Measurements from ENCODE around the gene DHCR24. TPM values are rescaled to one million over a fixed set of nuclear protein-coding genes. Genes with fewer than 3 reads are reported as not detected.

Gene DHCR24
- total and polyA plus RNA-seq, 2 of the 13 experiments (the other 11 are each of a cell fraction or from before 2014, with no cell fraction given) = 374 to 448 TPM

GRCh38 chr1:54865238-54866073 lies 21.5 kb downstream of the DHCR24 start (continued):
- TF ChIP-seq, protein P1, sequence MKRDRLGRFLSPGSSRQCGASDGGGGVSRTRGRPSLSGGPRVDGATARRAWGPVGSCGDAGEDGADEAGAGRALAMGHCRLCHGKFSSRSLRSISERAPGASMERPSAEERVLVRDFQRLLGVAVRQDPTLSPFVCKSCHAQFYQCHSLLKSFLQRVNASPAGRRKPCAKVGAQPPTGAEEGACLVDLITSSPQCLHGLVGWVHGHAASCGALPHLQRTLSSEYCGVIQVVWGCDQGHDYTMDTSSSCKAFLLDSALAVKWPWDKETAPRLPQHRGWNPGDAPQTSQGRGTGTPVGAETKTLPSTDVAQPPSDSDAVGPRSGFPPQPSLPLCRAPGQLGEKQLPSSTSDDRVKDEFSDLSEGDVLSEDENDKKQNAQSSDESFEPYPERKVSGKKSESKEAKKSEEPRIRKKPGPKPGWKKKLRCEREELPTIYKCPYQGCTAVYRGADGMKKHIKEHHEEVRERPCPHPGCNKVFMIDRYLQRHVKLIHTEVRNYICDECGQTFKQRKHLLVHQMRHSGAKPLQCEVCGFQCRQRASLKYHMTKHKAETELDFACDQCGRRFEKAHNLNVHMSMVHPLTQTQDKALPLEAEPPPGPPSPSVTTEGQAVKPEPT (CRISPR knock-in tag; IDR thresholded peaks at IDR 0.05; ENCODE audit: low read depth) = no peak
- TF ChIP-seq GLI4 (CRISPR knock-in tag; IDR thresholded peaks at IDR 0.05; ENCODE audit: borderline replicate concordance) (no peak), ZBTB37 (CRISPR knock-in tag; IDR thresholded peaks at IDR 0.05) (no peak), NONO (IDR thresholded peaks at IDR 0.05) (no peak), NONO (CRISPR knock-in tag; conservative IDR thresholded peaks at IDR 0.05) (peak; percentile 38; the same call in 1 of the 2 replicates), ZNF543 (CRISPR knock-in tag; IDR thresholded peaks at IDR 0.05) (peak; percentile 52; the same call in 1 of the 2 replicates), ZNF232 (CRISPR knock-in tag; IDR thresholded peaks at IDR 0.05; ENCODE audit: borderline replicate concordance) (peak; percentile 75; the same call in 1 of the 2 replicates), SP140L (CRISPR knock-in tag; IDR thresholded peaks at IDR 0.05; ENCODE audit: borderline replicate concordance) (no peak), PAXIP1 (CRISPR knock-in tag; conservative IDR thresholded peaks at IDR 0.05) (peak; percentile 85), ADNP (CRISPR knock-in tag; IDR thresholded peaks at IDR 0.05) (no peak)
- TF ChIP-seq, protein P2, sequence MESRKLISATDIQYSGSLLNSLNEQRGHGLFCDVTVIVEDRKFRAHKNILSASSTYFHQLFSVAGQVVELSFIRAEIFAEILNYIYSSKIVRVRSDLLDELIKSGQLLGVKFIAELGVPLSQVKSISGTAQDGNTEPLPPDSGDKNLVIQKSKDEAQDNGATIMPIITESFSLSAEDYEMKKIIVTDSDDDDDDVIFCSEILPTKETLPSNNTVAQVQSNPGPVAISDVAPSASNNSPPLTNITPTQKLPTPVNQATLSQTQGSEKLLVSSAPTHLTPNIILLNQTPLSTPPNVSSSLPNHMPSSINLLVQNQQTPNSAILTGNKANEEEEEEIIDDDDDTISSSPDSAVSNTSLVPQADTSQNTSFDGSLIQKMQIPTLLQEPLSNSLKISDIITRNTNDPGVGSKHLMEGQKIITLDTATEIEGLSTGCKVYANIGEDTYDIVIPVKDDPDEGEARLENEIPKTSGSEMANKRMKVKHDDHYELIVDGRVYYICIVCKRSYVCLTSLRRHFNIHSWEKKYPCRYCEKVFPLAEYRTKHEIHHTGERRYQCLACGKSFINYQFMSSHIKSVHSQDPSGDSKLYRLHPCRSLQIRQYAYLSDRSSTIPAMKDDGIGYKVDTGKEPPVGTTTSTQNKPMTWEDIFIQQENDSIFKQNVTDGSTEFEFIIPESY (CRISPR knock-in tag; IDR thresholded peaks at IDR 0.05) = 0 out of 2 replicates have a peak, but pooled peaks have one; percentile 13
- TF ChIP-seq, protein P3, sequence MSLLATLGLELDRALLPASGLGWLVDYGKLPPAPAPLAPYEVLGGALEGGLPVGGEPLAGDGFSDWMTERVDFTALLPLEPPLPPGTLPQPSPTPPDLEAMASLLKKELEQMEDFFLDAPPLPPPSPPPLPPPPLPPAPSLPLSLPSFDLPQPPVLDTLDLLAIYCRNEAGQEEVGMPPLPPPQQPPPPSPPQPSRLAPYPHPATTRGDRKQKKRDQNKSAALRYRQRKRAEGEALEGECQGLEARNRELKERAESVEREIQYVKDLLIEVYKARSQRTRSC (CRISPR knock-in tag; IDR thresholded peaks at IDR 0.05; ENCODE audit: low read depth) = no peak
- TF ChIP-seq, protein P4, sequence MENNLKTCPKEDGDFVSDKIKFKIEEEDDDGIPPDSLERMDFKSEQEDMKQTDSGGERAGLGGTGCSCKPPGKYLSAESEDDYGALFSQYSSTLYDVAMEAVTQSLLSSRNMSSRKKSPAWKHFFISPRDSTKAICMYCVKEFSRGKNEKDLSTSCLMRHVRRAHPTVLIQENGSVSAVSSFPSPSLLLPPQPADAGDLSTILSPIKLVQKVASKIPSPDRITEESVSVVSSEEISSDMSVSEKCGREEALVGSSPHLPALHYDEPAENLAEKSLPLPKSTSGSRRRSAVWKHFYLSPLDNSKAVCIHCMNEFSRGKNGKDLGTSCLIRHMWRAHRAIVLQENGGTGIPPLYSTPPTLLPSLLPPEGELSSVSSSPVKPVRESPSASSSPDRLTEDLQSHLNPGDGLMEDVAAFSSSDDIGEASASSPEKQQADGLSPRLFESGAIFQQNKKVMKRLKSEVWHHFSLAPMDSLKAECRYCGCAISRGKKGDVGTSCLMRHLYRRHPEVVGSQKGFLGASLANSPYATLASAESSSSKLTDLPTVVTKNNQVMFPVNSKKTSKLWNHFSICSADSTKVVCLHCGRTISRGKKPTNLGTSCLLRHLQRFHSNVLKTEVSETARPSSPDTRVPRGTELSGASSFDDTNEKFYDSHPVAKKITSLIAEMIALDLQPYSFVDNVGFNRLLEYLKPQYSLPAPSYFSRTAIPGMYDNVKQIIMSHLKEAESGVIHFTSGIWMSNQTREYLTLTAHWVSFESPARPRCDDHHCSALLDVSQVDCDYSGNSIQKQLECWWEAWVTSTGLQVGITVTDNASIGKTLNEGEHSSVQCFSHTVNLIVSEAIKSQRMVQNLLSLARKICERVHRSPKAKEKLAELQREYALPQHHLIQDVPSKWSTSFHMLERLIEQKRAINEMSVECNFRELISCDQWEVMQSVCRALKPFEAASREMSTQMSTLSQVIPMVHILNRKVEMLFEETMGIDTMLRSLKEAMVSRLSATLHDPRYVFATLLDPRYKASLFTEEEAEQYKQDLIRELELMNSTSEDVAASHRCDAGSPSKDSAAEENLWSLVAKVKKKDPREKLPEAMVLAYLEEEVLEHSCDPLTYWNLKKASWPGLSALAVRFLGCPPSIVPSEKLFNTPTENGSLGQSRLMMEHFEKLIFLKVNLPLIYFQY (CRISPR knock-in tag; IDR thresholded peaks at IDR 0.05; ENCODE audit: borderline replicate concordance) = peak; percentile 69

Measured in HepG2 (cell line).